ES-I3 (cell line): ENCODE results near the gene GSTM4.
"Not testable (repeated sequence)": the region's sequence is repeated elsewhere in the genome, so short reads cannot be mapped to it uniquely, and the experiment has no call there.

ENCODE experiments used
- H3K36me3 ChIP-seq: 2 replicates; pipeline ENCODE4 v1.6.1; 2013; ENCODE audit warnings: mild to moderate bottlenecking, low read length, control low read depth, moderate library complexity; ENCODE audit not compliant: insufficient read depth
- H3K4me1 ChIP-seq: 2 replicates; pipeline ENCODE4 v1.6.1; 2013; ENCODE audit warnings: mild to moderate bottlenecking, control low read depth, low read length; ENCODE audit not compliant: insufficient read depth
- H3K9ac ChIP-seq: 2 replicates; pipeline ENCODE4 v1.6.1; 2013; ENCODE audit warnings: low read depth, mild to moderate bottlenecking, low read length, moderate library complexity
- H3K9me3 ChIP-seq: 2 replicates; pipeline ENCODE4 v1.6.1; 2013; ENCODE audit warnings: mild to moderate bottlenecking, low read length, moderate library complexity; ENCODE audit not compliant: control insufficient read depth, insufficient read depth

GSTM4 gene

DNA sequence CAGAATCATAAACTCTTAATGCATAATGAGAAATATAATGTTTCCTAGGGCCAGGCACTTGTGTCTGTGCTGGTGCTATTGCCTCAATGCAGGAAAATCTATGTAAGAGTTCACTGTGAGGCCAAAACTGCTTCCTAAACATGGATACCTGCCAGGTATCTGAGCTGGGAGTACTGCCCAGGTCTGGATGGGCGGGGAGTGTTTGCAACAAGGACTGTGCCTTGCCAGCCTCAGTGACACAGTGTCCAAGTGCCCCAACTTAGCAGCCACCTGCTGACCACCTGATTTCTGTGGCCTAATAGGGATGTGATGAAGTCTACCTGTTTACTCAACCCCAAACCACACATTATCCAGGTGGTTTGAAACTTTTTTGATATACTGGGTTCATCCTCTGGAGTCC lies 29.5 kb downstream of the GSTM4 start:
- H3K9ac ChIP-seq, H3K4me1 ChIP-seq, H3K36me3 ChIP-seq, H3K9me3 ChIP-seq: not testable (repeated sequence)

DNA sequence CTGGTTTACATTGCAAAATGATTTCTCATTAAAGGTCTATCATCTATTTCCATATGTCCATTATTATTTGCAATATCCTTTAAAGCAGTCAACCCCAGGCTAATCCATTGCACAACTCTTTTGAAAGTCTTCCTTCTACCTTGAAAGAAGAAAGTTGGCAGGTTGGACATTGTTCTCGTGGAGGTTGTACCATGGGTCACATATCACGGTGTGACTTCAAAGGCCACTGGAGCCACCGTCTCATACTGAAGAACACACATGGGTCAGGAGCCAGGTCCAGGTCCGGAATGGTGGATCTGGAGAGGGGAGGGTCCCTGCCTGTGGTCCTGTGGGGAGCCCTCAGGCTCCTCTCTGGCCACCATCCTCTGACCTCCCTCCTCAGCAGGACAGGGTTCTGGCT lies 30.0 kb downstream of the GSTM4 start:
- H3K4me1 ChIP-seq, H3K9ac ChIP-seq, H3K9me3 ChIP-seq, H3K36me3 ChIP-seq: not testable (repeated sequence)

DNA sequence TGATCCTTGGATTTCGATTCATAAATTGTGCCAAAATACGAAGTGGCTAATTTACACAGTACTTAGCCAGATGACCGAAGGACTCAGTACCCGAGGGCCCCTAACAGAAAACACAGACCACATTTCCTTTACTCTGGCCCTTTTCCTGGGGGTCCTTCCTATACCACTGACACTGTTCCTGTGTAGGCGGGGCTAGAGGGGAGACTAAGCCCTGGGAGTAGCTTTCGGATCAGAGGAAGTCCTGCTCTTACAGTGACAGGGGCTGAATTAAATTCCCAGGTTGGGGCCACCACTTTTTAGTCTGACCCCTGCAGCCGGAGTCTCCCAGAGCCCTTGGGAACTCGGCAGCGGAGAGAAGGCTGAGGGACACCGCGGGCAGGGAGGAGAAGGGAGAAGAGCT lies 31.2 kb downstream of the GSTM4 start:
- H3K9ac ChIP-seq: peak overlapping the region; percentile 49; the same call in 1 of the 2 replicates
- not testable (repeated sequence) for H3K4me1 ChIP-seq, H3K9me3 ChIP-seq, H3K36me3 ChIP-seq

DNA sequence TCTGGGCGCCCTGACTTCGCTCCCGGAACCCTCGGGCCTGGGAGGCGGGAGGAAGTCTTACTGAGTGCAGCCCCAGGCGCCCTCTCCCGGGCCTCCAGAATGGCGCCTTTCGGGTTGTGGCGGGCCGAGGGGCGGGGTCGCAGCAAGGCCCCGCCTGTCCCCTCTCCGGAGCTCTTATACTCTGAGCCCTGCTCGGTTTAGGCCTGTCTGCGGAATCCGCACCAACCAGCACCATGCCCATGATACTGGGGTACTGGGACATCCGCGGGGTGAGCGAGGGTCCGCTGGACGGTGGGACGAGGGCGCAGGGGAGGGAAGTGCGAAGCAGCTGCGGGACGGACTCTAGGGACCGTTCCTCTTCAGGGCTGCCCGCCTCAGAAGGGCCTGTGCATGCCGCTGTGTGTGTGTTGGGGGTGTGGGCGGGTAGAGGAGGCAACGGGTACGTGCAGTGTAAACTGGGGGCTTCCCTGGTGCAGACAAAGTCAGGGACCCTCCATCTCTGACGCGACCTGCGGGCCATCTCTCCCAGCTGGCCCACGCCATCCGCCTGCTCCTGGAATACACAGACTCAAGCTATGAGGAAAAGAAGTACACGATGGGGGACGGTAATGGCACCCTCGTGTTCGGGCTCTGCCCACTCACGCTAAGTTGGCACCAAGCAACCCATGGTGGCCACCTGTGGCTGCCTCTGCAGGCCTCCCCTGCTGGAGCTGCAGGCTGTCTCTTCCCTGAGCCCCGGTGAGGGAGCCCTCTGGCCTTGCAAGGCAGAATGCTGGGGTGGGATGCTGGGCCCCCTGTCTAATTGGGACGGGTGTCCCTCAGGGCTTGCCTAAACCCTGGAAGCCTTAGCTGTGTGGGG lies 32.0 kb downstream of the GSTM4 start, which contains the start of gene GSTM1:
TSS of gene GSTM1 (plus strand) at position 177 of the 859 bp plus-strand sequence. CDS start at position 234, 57 bp downstream.
- no peaks in the 10 kb centered on the region for H3K9me3 ChIP-seq
- H3K9ac ChIP-seq: peak within 1 kb of the TSS; percentile 49; the same call in 1 of the 2 replicates
- H3K36me3 ChIP-seq: no peaks in the 10 kb centered on the region
- no peaks in the 10 kb centered on the region for H3K4me1 ChIP-seq

DNA sequence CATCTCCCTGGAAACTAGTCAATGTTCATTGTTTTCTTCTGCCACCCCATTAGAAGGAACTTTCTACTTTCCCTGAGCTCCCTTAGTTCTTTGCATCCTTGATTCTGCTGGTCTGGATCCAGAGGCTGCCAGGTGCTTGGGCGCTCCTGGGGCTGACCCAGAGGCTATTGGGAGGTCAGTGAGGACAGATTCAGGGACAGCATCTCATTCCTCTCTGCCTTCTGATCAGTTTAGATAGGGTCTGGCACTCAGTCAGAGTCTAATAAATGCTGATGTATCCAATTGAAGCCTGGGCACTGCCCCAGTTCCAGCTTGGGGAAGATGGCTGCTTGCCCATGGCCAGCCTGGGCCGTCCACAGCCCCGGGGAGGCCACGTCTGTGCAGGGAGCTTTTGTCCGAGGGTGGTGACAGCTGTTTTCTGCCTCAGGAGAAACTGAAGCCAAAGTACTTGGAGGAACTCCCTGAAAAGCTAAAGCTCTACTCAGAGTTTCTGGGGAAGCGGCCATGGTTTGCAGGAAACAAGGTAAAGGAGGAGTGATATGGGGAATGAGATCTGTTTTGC lies 34.0 kb downstream of the GSTM4 start:
- Histone ChIP-seq H3K36me3 (no peaks in the 10 kb centered on the region), H3K9me3 (no peaks in the 10 kb centered on the region), H3K4me1 (no peaks in the 10 kb centered on the region), H3K9ac (no peak overlapping the region)

DNA sequence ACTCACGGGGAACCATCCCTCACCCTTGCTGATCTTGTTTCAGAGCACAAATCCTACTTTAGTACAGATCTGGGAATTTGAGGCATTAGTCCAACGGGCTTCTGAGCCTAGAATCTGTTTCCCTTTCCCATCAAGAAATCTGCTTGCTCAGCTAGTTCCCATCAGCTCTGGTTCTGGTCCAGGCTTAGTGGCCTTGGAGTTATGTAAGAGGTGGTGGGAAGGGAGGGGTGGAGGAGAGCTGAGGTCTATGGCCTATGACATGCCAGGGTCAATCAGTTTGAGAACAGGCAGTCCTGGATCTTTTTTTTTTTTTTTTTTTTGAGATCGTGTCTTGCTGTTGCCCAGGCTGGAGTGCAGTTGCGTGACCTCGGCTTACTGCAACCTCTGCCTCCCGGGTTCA lies 35.9 kb downstream of the GSTM4 start:
- H3K9ac ChIP-seq: no peak overlapping the region
- no peaks in the 10 kb centered on the region for H3K4me1 ChIP-seq
- no peaks in the 10 kb centered on the region for H3K9me3 ChIP-seq
- no peaks in the 10 kb centered on the region for H3K36me3 ChIP-seq

DNA sequence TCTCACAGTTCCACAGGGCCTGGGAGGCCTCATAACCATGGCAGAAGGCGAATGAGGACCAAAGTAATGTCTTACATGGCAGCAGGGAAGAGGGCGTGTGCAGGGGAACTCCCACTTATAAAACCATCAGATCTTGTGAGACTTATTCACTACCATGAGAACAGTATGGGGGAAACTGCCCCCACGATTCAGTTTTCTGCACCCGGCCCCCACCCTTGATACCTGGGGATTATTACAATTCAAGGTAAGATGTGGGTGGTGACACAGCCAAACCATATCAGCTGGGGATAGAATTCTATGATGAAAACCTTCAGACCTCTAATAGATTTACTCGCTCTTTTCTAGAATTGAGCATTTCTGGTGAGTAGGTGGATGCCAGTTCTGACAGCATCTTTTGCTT lies 38.5 kb downstream of the GSTM4 start:
- H3K36me3 ChIP-seq, H3K9me3 ChIP-seq, H3K9ac ChIP-seq, H3K4me1 ChIP-seq: not testable (repeated sequence)

DNA sequence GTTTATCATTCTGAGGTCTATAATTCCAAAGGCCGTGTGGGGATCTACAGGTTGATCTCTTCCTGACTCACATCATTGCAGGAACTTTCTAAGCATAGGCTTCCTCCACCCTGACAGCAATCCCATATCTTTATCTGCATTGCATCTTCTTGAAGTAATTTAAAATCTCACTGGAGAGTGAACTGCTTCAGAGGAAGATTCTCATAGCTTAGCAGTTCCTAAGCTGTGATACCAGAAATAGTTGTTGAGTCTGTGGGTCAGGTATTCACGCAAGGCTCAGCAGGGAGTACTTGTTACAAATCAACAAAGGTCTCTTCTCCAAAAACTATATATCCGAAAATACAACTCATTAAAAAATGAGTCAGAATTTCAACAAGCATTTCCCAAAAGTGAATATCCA lies 39.2 kb downstream of the GSTM4 start:
- H3K9me3 ChIP-seq, H3K9ac ChIP-seq, H3K36me3 ChIP-seq, H3K4me1 ChIP-seq: not testable (repeated sequence)

DNA sequence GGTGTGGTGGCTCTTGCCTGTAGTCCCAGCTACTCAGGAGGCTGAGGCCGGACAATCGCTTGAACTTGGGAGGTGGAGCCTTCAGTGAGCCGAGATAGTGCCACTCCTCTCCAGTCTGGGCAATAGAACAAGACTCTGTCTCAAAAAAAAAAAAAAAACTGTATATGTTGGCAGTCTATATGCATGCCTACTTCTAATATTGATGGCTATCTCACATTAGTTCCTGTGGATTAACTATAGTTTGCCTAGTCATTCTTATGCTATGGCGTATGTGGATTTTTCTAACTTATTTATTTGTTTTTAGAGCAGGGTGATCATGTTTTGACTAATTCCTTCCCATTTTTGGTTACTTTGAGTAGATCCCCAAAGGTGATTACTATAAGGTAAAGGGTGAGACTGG lies 41.2 kb downstream of the GSTM4 start:
- H3K9ac ChIP-seq: no peak overlapping the region
- no peaks in the 10 kb centered on the region for H3K36me3 ChIP-seq
- H3K4me1 ChIP-seq: no peaks in the 10 kb centered on the region
- no peaks in the 10 kb centered on the region for H3K9me3 ChIP-seq

DNA sequence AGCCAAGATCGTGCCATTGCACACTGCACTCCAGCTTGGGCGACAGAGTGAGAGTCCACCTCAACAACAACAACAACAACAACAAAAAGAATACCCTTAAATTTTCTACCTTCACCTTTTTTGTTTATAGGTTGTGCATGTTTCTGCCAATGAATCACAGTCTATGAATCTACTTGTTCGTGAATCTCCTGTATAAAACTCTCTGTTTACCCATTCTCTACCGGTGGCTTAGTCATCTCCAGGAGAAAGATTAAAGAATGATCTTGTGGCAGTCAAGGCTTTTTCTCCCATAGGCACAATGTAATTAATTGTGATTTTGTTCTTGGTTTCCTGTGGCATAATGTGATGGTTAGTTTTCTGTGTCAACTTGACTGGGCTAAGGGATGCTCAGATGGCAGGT lies 42.0 kb downstream of the GSTM4 start:
- H3K9me3 ChIP-seq, H3K36me3 ChIP-seq, H3K9ac ChIP-seq, H3K4me1 ChIP-seq: not testable (repeated sequence)

DNA sequence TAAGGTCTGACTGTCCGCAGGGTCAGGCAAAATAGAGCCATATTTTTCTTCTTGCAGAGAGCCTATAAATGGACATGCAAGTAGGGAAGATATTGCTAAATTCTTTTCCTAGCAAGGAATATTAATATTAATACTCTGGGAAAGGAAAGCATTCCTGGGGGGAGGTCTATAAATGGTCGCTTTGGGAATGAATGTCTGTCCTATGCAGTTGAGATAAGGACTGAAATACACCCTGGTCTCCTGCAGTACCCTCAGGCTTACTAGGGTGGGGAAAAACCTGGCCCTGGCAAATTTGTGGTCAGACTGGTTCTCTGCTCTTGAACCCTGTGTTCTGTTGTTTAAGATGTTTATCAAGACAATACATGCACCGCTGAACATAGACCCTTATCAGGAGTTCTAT lies 47.0 kb downstream of the GSTM4 start:
- not testable (repeated sequence) for H3K36me3 ChIP-seq, H3K4me1 ChIP-seq, H3K9me3 ChIP-seq, H3K9ac ChIP-seq

DNA sequence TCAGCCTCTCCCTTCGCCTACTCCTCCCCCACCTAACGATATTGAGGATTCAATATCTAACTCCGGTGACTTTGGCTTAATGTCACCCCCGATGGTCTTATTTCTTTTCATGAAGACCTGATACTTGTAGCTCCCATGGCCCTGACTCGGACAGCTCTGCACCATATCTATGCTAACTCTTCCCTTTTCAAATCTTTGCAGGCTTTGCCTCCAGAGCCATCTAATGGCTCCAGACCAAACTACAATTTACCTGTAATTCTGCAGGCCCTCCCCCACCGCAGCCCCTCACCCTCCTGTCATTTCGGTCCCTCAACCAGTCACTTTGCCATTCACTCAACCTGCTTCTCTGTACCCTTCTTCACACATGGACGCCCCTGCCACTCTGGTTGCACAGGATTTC lies 48.3 kb downstream of the GSTM4 start:
- no peaks in the 10 kb centered on the region for H3K36me3 ChIP-seq
- peaks cover 2% of the 10 kb centered on the region; the same call in 1 of the 2 replicates for H3K9me3 ChIP-seq
- no peaks in the 10 kb centered on the region for H3K4me1 ChIP-seq
- no peak overlapping the region for H3K9ac ChIP-seq

DNA sequence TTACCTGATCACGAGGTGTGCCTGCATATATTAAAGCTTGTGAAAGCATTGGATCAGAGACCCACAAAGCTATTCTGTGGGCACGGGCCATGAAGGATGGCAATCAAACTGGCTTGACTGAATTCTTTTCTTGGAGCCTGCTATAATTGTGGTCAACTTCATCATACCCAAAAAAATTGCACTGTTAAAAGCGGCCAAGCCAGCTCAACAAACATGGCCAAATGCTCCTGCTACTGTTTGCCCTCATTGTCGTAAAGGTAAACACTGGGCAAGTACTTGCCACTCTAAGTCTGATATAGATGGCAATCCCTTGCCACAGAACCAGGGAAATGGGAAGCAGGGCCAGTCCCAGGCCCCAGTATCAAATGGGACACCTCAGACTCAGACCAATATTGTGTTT lies 49.5 kb downstream of the GSTM4 start:
- Histone ChIP-seq H3K36me3 (no peaks in the 10 kb centered on the region), H3K9ac (no peak overlapping the region), H3K4me1 (no peaks in the 10 kb centered on the region), H3K9me3 (peaks cover 2% of the 10 kb centered on the region; the same call in 1 of the 2 replicates)

DNA sequence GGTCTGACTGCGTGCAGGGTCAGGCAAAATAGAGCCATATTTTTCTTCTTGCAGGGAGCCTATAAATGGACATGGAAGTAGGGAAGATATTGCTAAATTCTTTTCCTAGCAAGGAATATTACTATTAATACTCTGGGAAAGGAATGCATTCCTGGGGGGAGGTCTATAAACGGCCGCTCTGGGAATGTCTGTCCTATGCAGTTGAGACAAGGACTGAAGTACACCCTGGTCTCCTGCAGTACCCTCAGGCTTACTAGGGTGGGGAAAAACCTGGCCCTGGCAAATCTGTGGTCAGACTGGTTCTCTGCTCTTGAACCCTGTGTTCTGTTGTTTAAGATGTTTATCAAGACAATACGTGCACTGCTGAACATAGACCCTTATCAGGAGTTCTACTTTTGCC lies 53.0 kb downstream of the GSTM4 start:
- not testable (repeated sequence) for H3K9ac ChIP-seq, H3K36me3 ChIP-seq, H3K4me1 ChIP-seq, H3K9me3 ChIP-seq

DNA sequence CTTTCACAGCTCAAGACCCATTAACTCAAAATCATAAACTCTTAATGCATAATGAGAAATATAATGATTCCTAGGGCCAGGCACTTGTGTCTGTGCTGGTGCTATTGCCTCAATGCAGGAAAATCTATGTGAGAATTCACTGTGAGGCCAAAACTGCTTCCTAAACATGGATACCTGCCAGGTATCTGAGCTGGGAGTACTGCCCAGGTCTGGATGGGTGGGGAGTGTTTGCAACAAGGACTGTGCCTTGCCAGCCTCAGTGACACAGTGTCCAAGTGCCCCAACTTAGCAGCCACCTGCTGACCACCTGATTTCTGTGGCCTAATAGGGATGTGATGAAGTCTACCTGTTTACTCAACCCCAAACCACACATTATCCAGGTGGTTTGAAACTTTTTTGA lies 53.9 kb downstream of the GSTM4 start:
- not testable (repeated sequence) for H3K4me1 ChIP-seq, H3K9ac ChIP-seq, H3K36me3 ChIP-seq, H3K9me3 ChIP-seq
